Kidney (tissue), 14 donors: Measurements from ENCODE around the gene CPXM2. TPM values are rescaled to one million over a fixed set of nuclear protein-coding genes. Genes with fewer than 3 reads are reported as not detected.

Experiments
- DNase-seq, 5 donors: peaks; one replicate each; pipeline ENCODE4 v3.0.0-alpha.2; 2013 to 2020
- FAIRE-seq: peaks from 2 replicates; lab custom pipeline; 2012; peaks lifted over from hg19 to GRCh38; lab: Jason Lieb, UNC
- H3K27ac ChIP-seq, 2 donors: one replicate each; pipeline ENCODE4 v1.7.0; 2013; ENCODE audit warnings: low read depth in 2 of 2, low read length in 2 of 2, inconsistent platforms in 1 of 2
- H3K27me3 ChIP-seq: one replicate; pipeline ENCODE4 v1.7.1; 2013; ENCODE audit warnings: low read length, inconsistent platforms; ENCODE audit not compliant: control insufficient read depth, insufficient read depth
- H3K36me3 ChIP-seq, 3 donors: one replicate each; pipeline versions ENCODE4 v1.7.0 to v1.7.1; 2013; ENCODE audit warnings: low read length in 3 of 3, control low read depth in 1 of 3, inconsistent platforms in 1 of 3; ENCODE audit not compliant: insufficient read depth in 3 of 3, control insufficient read depth in 2 of 3
- H3K4me1 ChIP-seq, 3 donors: one replicate each; pipeline versions ENCODE4 v1.7.0 to v1.7.1; 2013; ENCODE audit warnings: low read length in 3 of 3, inconsistent platforms in 1 of 3, low read depth in 1 of 3; ENCODE audit not compliant: control insufficient read depth in 2 of 3, insufficient read depth in 2 of 3
- H3K4me3 ChIP-seq, 3 donors: one replicate each; pipeline versions ENCODE4 v1.7.0 to v1.8.1; 2013; ENCODE audit warnings: low read length in 3 of 3, control low read depth in 1 of 3, inconsistent platforms in 1 of 3
- H3K9ac ChIP-seq, 3 donors: one replicate each; pipeline versions ENCODE4 v1.7.0 to v1.7.1; 2013; ENCODE audit warnings: low read length in 3 of 3, control low read depth in 1 of 3, inconsistent platforms in 1 of 3
- H3K9me3 ChIP-seq, 3 donors: one replicate each; pipeline versions ENCODE4 v1.7.0 to v1.7.1; 2013; ENCODE audit warnings: low read length in 3 of 3, control low read depth in 1 of 3, inconsistent platforms in 1 of 3; ENCODE audit not compliant: control insufficient read depth in 2 of 3, insufficient read depth in 1 of 3
- intact Hi-C: fragments of 100-400 bp; cut with DNase I; formaldehyde crosslinking; loops from one replicate; pipeline ENCODE4 v1.11.1; 2022
- polyA plus RNA-seq: library from polyadenylated mRNA; stranded (reverse); fragments of 350-450 nt; fragmentation: Illumina TruSeq; extraction: RNeasy Lipid Tissue Mini Kit (QIAGEN cat#74804); gene quantifications from one replicate; pipeline ENCODE4 v1.2.3, GENCODE V29; 2014; ENCODE audit warnings: low read depth, low replicate concordance; ENCODE audit not compliant: insufficient read depth
- total RNA-seq: library from RNA; stranded (reverse); fragmentation: NEBNext Ultra II Directional; extraction: Animal tissue kit (Norgen Biotek cat#: 25700); gene quantifications from one replicate; pipeline ENCODE4 v1.2.1, GENCODE V29; 2021
- TF ChIP-seq, protein P1 (sequence below): IDR thresholded peaks from 3 replicates; pipeline ENCODE4 v1.5.1; 2012; ENCODE audit warnings: mild to moderate bottlenecking, moderate library complexity, borderline replicate concordance; ENCODE audit not compliant: insufficient read depth; ENCODE audit errors: extremely low read depth
- donor health status: control.
- donor health status: control.
- donor health status: control.
- donor health status: control.
- donor health status: control.
- donor health status: DM: yes; HTN: yes; CAD: no.
- donor health status: Normal renal cell carcinoma (clear cell type).

CPXM2 gene
- total and polyA plus RNA-seq, 2 donors from 2014 or later, result 18.1 to 18.5 TPM

- DNase-seq (peak in 2 of 5 donors; percentile 4 to 28), FAIRE-seq (no peak)
- H3K4me3 ChIP-seq, result no peak overlapping the region
- peaks cover 3% of the 10 kb centered on the region for H3K27me3 ChIP-seq
- H3K36me3 ChIP-seq, result no peaks in the 10 kb centered on the region
- no peak overlapping the region for H3K9ac ChIP-seq
- no peaks in the 10 kb centered on the region for H3K9me3 ChIP-seq
- peaks cover 0 to 2% (median 0%) of the 10 kb centered on the region in 3 donors for H3K4me1 ChIP-seq
- TF ChIP-seq, protein P1, sequence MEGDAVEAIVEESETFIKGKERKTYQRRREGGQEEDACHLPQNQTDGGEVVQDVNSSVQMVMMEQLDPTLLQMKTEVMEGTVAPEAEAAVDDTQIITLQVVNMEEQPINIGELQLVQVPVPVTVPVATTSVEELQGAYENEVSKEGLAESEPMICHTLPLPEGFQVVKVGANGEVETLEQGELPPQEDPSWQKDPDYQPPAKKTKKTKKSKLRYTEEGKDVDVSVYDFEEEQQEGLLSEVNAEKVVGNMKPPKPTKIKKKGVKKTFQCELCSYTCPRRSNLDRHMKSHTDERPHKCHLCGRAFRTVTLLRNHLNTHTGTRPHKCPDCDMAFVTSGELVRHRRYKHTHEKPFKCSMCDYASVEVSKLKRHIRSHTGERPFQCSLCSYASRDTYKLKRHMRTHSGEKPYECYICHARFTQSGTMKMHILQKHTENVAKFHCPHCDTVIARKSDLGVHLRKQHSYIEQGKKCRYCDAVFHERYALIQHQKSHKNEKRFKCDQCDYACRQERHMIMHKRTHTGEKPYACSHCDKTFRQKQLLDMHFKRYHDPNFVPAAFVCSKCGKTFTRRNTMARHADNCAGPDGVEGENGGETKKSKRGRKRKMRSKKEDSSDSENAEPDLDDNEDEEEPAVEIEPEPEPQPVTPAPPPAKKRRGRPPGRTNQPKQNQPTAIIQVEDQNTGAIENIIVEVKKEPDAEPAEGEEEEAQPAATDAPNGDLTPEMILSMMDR, result no peak
- no peak overlapping the region for H3K27ac ChIP-seq
- intact Hi-C loops, result no loop called here
Measured at GRCh38 chr10:123886292-123886691, 5.3 kb downstream of the CPXM2 start.

DNA sequence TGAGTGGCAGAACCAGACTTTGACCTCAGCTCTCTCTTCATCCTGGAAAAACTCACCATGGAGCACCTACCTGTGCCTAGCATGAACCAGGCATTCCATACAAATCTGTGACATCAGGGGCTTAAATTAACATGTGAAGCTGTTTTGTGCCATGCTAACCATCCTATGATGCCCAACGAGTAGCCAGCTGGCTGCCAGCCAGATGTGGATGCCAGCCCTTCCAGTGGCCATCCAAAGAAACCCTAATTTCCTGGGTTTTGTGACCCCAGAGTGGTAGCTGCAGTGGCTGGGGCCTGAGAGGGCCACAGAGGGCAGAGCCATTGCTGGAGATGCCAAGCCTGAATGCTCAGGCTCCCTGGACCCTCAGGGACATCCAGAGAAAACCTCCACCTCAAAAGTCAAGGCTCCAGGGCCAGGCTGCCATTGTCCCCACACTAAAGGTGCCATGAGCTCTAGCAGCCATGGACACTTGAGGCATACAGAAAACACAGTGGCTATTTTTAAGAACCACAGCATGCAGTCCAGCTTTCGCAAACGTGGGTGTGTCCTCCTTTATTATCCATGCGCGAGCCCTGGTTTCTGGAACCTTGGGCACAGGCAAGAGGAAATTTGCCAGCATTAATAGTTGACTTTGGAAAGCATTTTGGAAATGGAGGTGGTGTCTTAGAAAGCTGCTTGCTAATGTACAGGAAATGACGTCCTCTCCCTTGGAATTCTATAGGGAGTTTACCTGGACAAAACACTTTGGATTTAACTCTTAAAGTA, 6.0 kb downstream of the CPXM2 start:
- Histone ChIP-seq H3K9ac (no peak overlapping the region), H3K4me1 (peaks cover 0 to 2% (median 0%) of the 10 kb centered on the region in 3 donors), H3K27me3 (no peaks in the 10 kb centered on the region), H3K9me3 (no peaks in the 10 kb centered on the region), H3K36me3 (no peaks in the 10 kb centered on the region), H3K27ac (no peak overlapping the region), H3K4me3 (no peak overlapping the region)
- intact Hi-C loops, result no loop called here
- FAIRE-seq (no peak), DNase-seq (peak in 2 of 5 donors; percentile 7 to 39)
- TF ChIP-seq, protein P1, result no peak

DNA sequence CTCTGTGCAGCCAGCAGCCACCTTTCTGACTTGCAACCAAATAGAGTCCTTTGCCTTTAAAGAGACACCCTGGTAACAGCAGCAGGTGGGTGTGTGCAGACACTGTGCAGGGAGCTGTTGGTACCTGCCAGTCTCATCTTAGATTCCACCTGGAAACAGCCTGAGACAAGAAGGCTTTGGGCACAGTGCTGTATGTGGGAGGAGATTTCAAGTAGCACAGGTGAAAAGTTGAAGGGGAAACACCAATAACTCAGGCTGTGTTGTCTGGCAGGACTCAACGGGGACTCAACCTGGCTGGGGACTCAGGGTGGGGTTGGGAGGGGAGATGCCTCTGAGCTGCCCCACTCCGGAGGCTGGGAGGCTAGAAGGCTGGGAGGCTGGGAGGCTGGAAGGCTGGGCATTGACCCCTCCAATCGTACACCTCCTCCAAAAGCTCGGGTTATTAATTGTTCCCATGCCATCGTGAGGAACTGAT, 6.7 kb downstream of the CPXM2 start:
- DNase-seq (peak in 2 of 5 donors; percentile 16 to 33), FAIRE-seq (no peak)
- no peaks in the 10 kb centered on the region for H3K36me3 ChIP-seq
- intact Hi-C loops, result no loop called here
- peaks cover 0 to 2% (median 0%) of the 10 kb centered on the region in 3 donors for H3K4me1 ChIP-seq
- H3K9me3 ChIP-seq, result no peaks in the 10 kb centered on the region
- H3K27ac ChIP-seq, result no peak overlapping the region
- no peak overlapping the region for H3K4me3 ChIP-seq
- TF ChIP-seq, protein P1, result no peak
- no peaks in the 10 kb centered on the region for H3K27me3 ChIP-seq
- H3K9ac ChIP-seq, result no peak overlapping the region
